T-helper 2 cell (primary cell): ENCODE results near the gene EFNB2.

Experiments
- DNase-seq, 5 experiments: peaks; one replicate each; pipeline versions ENCODE4 v3.0.0 to v3.0.0-alpha.2; 2012 to 2022

EFNB2 gene

DNA sequence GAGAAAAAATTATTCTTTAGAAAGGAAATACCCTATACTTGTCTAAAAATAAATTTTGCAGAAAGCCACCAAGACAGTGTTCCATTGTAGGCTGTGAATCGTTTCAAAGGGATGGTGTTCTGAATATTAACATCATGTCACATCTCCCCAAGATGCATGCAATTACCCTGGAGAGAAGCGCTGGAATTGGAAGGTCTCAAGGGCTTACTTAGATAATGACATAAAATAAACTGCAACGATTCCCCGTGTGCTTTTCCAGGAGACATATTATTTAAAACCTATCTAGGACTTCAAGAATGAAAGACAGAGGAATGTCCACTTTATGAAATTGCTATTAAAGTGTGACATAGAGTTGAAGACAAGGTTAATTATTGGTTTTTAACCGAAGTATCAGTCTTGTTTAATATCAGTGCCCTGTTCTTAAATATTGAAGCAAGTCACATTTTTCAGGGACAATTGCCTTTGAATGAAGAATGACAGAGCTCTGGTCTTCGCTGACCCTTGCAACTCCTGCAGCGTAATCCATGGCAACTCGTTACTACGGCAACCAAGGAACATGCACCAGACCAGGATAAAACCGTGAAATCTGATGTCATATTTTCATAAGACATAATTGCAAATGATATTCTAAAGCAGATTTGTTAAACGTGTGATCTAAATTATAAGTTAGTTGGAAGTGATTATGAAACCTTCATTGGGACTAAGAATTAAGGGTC is 91.7 kb downstream of the EFNB2 start:
- DNase-seq, result no peak

DNA sequence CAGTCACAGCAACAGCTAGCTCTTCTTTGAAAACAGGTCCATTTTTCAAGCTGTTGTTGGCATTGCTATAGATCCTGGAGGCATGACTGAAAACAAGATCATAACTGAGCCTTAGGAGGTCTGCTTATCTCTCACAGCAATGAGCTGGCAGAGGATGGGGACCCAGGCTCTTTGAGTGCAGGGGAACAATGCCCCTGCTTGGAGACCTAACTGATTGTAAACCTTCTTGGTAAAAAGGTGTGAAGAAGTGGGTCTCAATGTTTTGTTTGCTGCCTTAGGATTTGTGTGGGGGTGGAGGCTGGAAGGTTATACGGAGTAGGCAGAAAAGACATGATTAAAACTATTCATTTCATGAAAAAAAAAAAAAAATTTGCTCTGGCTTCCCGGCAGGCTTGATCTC is 94.6 kb downstream of the EFNB2 start:
- no peak for DNase-seq
